Measurements from ENCODE around the gene GAK.

Gene GAK

GRCh38 chr4:874971-875817 is 56.9 kb downstream of the GAK start:
- Histone ChIP-seq H3K4me1 (no peaks in the 10 kb centered on the region), H3K36me3 (peaks cover 43% of the 10 kb centered on the region), H3K4me3 (ENCODE audit: low read depth, low read length) (no peak overlapping the region), H3K27me3 (no peaks in the 10 kb centered on the region), H3K9me3 (no peaks in the 10 kb centered on the region)
- DNase-seq, result no peak
- TF ChIP-seq CTCF (IDR thresholded peaks at IDR 0.05; ENCODE audit: low read depth, low read length), result no peak

GRCh38 chr4:874056-874455 is 58.1 kb downstream of the GAK start:
- no peaks in the 10 kb centered on the region; the same call in 1 of the 2 replicates for H3K9me3 ChIP-seq
- peaks cover 45% of the 10 kb centered on the region for H3K36me3 ChIP-seq
- no peak for DNase-seq
- no peak overlapping the region for H3K4me3 ChIP-seq (ENCODE audit: low read depth, low read length)
- H3K27me3 ChIP-seq, result no peaks in the 10 kb centered on the region
- no peak for TF ChIP-seq CTCF (IDR thresholded peaks at IDR 0.05; ENCODE audit: low read depth, low read length)
- no peaks in the 10 kb centered on the region for H3K4me1 ChIP-seq

- no peak for TF ChIP-seq CTCF (IDR thresholded peaks at IDR 0.05; ENCODE audit: low read depth, low read length)
- no peak overlapping the region for H3K4me3 ChIP-seq (ENCODE audit: low read depth, low read length)
- peaks cover 41% of the 10 kb centered on the region for H3K36me3 ChIP-seq
- H3K27me3 ChIP-seq, result no peaks in the 10 kb centered on the region
- H3K9me3 ChIP-seq, result no peaks in the 10 kb centered on the region; the same call in 1 of the 2 replicates
- no peak for DNase-seq
- H3K4me1 ChIP-seq, result no peaks in the 10 kb centered on the region
These were observed 59.7 kb downstream of the GAK start for GRCh38 chr4:872241-872981.

- no peaks in the 10 kb centered on the region; the same call in 1 of the 2 replicates for H3K9me3 ChIP-seq
- DNase-seq, result no peak
- H3K4me3 ChIP-seq (ENCODE audit: low read depth, low read length), result no peak overlapping the region
- H3K27me3 ChIP-seq, result no peaks in the 10 kb centered on the region
- peaks cover 39% of the 10 kb centered on the region for H3K36me3 ChIP-seq
- no peak for TF ChIP-seq CTCF (IDR thresholded peaks at IDR 0.05; ENCODE audit: low read depth, low read length)
- H3K4me1 ChIP-seq, result no peaks in the 10 kb centered on the region
These were observed 60.6 kb downstream of the GAK start for GRCh38 chr4:871484-871883.

- no peak for TF ChIP-seq CTCF (IDR thresholded peaks at IDR 0.05; ENCODE audit: low read depth, low read length)
- Histone ChIP-seq H3K9me3 (no peaks in the 10 kb centered on the region; the same call in 1 of the 2 replicates), H3K4me3 (ENCODE audit: low read depth, low read length) (no peak overlapping the region), H3K4me1 (no peaks in the 10 kb centered on the region), H3K36me3 (peaks cover 37% of the 10 kb centered on the region), H3K27me3 (no peaks in the 10 kb centered on the region)
- no peak for DNase-seq
These were observed 61.2 kb downstream of the GAK start for GRCh38 chr4:870951-871350.

DNA sequence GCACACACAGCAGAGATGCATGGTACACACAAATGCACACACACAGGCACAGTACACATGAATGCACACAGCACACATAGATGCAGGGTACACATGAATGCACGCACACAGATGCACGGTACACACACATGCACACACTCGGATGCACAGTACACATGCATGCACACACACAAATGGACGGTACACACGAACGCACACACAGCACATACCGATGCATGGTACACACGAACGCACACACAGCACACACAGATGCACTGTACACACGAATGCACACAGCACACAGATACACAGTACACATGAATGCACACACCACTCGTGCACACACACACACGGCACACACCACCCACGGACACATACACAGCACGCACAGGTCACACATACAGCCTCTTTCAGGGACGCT is 62.3 kb downstream of the GAK start:
- Histone ChIP-seq H3K27me3 (no peaks in the 10 kb centered on the region), H3K9me3 (no peaks in the 10 kb centered on the region; the same call in 1 of the 2 replicates), H3K4me1 (no peaks in the 10 kb centered on the region), H3K36me3 (peaks cover 41% of the 10 kb centered on the region), H3K4me3 (ENCODE audit: low read depth, low read length) (no peak overlapping the region)
- TF ChIP-seq CTCF (IDR thresholded peaks at IDR 0.05; ENCODE audit: low read depth, low read length), result no peak
- no peak for DNase-seq

Measured in BE2C (cell line).